HPDE6-E6E7 (cell line): ENCODE results near the gene BABAM1.
A peak's percentile ranks its signal among the peaks of the same experiment; 100 is the strongest.

ENCODE experiments used
- DNase-seq: peaks from one replicate; pipeline ENCODE4 v3.0.0; 2011; ENCODE audit warnings: missing footprints; ENCODE audit errors: extremely low spot score

BABAM1 gene

DNA sequence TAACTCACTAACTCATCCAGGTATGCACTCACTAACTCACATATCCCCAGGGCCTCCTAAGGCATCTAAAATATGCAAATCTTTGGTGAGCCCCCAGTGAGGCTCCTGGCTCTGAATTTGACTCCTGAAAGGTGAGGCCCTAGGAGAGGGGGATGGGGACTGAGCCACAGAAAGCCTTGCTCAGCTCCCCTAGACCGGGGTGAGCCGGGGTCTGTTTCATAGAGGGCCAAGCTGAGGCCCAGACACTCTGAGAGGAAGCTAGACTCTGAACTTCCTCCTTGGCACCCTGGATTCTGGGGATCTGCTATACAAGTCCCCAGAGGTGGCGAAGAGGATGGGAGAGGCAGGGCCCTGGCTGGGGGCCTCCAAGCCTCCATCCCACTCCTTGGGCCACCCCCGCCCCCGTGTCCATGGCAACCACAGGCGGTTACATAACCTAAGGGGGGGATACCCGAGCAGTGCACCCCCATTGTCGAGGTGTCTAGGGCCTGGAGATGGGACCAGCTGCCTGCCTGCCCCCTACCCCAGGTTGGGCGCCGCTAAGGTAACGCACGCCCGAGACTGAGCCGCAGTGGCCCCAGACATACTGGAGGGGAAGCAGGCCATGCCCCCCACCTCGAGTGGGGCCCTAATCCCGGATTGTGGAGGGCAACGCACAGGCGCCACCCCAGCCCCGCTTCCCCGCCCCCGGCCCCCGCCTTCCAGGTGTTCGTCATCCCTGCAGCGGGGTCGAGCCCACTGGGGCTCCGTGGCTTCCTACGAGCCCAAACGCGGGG, 35.3 kb downstream of the BABAM1 start:
- DNase-seq: no peak

DNA sequence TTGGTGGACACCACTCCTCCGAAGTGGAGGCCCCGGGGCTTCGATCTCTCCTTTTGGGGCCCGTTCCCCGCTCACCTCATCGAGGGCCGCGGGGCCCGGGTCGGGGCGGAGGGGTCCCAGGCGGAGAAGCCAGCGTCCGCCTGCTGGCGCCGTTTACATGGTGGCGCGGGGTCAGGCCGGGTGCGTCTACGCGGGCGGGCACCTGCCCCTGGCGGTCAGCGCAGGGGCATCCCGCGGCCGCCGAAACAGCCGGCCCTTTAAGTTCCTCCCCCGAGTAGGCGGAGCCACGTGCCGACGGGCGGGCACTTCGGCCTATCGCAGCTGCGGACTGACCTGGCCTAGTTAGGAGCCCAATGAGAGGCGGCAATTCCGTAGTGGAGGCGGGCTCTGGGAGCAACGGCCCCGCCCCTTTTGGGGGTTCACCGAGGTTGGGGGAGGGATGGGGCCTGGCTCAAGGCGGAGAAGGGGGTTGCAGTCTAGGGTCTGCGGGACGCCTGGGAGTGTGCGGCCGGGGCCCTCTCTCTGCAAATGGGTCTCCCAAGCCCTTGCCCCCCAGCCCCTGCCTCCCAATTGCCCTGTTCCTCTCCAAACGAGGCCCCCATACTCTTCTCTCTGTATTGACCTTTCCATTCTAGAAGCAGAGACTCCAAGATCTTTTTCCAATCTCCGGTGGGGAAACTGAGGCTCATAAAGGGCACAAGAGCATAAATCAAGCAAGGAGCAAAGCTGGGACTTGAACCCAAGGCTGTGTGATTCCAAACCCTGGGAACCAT, 36.1 kb downstream of the BABAM1 start, which contains the start of gene ABHD8:
Gene ABHD8, minus strand, starts transcription at position 259 of the 773 bp plus-strand sequence. CDS start 1,809 bp downstream, outside the sequence.
- DNase-seq: peak; percentile 89

DNA sequence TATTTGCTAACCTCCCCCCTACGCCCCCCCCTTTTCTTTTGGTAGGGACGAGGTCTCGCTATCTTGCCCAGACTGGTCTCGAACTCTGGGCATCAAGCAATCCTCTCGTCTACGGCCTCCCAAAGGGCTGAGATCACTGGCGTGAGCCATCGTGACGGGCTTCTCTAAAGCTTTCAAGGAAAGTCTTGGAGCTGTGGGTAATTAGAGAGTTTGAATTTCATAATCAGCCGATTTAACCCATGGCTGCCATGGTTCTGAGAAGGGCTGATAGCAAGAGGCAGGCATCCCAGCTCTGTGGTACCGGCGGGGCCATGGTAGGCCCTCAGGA, 36.7 kb downstream of the BABAM1 start:
- no peak for DNase-seq

DNA sequence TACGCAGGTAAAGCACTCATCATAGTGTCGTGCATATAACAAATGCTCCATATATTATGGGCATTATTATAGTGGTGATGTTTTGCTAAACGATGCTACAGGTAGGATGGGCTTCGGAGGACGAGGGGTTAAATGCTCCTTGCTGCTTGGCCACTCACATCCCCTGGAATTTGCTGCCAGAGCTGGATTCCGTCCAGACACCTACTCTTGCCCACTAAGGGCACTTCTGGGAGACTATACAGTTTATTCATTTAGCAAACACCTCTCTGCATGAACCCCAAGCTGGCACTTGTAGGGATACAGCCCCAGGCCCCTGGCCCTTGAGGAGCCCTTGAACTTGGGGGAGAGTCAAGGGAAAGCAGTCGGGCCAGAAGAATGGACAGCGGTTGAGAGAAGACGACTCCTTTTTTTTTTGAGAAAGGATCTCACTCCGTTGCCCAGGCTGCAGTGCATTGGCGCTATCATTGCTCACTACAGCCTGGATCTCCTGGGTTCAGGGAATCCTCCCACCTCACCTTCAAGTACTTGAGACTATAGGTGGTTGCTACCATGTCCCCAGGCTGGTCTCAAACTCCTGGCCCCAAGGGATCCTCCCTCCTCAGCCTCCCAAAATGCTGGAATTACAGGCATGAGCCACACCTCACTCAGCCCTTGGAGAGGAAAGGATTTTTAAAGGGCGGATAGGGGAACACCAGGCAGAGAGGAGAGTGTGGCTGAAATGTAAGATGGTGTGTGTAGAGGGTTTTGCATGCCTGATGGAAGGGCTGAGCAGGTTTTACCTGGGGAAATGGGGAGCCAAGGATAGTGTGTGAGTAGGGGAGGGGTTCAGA, 37.4 kb downstream of the BABAM1 start:
- no peak for DNase-seq

DNA sequence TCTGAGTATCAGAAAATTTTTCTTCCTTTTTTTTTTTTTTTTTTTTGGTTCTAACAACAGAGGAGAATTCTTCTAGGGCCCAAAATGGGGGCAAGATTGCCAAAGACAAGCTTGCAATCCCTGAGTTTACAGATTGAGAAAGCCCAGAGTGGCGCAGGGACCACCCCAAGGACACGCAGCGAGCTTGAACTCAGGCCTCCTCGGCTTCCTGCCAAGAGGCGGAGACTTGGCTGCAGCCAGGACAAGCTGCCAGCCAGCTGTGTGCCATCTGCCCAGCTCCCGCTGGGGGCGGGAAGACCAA, 37.9 kb downstream of the BABAM1 start:
- no peak for DNase-seq

DNA sequence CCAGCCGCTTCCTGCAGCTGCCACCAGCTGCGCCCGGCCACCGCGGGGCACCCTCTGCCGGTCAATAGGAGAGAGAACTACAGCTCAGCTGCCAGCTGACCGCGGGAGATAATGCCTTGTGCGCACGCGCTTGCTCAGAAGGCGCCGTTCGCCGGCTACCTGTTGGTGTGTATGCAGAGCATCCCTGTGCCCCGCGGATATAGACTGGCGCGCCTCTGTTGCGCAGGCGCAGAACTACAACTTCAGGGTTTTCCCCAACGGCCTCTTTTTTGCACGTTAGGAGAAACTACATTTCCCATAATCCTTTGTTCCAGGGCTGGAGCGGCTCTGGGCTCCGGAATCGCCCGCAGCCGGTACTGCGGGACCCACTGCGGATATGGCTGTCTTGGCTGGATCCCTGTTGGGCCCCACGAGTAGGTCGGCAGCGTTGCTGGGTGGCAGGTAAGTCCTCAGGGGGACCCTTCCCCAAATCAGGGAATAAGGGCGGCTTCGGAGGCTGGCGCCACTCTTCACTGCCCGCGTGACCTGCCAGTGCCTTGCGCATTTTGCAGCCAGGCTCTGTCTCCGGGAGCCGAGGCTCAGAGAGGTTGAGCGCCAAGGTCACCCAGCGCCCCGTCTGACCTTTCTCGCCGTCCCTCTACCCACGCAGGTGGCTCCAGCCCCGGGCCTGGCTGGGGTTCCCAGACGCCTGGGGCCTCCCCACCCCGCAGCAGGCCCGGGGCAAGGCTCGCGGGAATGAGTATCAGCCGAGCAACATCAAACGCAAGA, 38.5 kb downstream of the BABAM1 start, which contains the start of gene MRPL34:
Gene MRPL34, plus strand, starts transcription at position 356 of the 768 bp plus-strand sequence. Its CDS starts 21 bp downstream, at position 377.
- peak; percentile 86 for DNase-seq

DNA sequence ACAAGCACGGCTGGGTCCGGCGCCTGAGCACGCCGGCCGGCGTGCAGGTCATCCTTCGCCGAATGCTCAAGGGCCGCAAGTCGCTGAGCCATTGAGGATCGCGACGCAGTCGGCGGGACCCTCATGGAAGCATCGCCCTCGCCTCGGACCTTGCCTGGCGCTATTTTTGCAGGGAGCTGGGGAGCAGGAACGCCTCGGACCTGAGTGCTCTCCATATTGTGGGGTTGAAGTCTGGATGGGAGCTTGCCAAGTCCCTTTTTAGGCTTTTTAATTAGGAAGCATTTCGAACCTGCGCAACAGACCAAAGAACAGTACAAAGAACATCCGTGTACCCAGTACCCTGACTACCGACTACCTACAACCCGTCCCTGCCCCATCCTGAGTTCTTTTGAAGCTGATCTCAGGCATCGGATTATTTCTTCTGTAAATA, 39.1 kb downstream of the BABAM1 start:
- DNase-seq: no peak

DNA sequence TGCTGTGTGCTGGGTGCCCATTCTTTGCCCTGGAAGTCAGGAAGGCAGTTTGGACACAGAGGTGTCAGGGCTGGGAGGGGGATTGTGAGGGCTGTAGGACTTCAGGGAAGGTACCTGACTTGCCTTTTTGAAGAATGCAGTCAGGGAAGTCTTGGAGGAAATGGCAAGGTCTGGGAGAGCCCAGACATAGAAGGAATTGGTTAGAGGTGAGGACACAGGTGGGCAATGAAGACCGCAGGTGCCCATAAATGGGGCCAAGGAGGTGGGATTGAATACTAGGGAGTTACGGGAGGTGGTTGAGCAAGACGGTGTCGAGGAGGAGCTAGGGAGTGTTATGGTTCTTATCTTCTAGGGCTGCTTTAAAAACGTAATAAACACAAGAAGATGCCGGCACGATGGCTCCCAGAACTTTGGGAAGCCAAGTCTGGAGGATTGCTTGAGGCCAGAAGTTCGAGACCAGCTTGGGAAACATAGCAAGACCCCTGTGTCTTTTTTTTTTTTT, 40.7 kb downstream of the BABAM1 start:
- no peak for DNase-seq

DNA sequence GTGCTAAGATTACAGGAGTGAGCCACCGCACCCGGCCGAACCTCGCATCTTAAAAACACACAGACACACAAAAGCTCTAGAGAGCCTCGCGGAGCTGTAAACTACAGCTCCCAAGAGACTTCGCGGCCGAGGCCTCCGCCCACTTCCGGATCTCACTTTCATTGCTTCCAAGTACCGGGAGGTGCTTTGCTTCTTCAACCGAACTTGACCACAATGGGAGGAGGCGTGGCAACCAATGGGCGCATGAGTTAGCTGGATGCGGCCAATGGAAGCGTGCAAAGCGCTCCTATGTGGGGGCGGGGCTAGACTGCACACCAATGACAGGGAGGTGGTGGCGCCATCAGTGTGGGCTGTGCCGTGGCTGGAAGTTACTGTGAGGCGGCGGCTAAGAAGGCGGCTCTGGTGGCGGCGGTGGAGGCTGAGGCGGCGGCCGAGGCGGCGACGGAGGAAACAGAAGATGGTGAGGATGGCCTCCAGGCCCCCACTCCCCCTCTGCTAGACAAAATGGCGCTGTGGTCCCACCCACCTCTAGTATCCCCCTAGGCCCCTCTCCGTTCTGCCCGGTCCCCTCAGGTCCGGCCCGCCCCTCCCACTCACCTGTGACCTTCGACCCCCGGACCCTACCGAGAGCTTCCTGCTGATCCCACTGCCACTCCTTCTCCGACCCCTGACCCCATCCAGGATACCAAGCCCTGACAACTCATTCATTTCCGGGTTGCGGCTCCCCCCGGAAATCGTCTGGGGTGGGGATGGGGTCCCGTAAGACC, 42.1 kb downstream of the BABAM1 start, which contains the start of gene DDA1:
Gene DDA1, plus strand, starts transcription at position 366 of the 767 bp plus-strand sequence. Its CDS starts 92 bp downstream, at position 458.
- DNase-seq: peak; percentile 99

DNA sequence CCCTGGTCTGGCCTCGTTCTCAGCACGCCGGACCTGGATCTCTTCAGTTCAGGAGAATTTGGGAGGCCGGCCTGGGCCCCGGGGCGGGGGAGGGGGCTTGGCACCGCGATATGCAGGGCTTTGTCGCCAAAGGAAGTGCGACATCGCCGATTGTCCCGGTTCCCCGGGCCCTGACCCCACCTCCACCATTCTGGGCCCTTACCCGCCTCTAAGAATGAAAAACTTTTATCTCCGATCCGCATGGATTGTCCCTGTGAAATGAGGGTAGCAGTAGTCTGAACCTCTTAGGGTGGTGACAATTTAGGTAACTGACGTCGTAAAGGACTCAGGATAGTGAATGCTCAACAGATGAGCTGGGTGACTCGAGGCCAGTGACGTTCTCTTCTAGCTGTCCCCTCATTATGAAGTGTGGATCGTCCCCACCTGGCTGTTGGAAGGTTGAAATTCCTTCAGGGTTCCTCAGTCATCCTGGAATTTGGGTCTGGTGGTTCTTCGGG, 42.8 kb downstream of the BABAM1 start:
- DNase-seq: no peak

DNA sequence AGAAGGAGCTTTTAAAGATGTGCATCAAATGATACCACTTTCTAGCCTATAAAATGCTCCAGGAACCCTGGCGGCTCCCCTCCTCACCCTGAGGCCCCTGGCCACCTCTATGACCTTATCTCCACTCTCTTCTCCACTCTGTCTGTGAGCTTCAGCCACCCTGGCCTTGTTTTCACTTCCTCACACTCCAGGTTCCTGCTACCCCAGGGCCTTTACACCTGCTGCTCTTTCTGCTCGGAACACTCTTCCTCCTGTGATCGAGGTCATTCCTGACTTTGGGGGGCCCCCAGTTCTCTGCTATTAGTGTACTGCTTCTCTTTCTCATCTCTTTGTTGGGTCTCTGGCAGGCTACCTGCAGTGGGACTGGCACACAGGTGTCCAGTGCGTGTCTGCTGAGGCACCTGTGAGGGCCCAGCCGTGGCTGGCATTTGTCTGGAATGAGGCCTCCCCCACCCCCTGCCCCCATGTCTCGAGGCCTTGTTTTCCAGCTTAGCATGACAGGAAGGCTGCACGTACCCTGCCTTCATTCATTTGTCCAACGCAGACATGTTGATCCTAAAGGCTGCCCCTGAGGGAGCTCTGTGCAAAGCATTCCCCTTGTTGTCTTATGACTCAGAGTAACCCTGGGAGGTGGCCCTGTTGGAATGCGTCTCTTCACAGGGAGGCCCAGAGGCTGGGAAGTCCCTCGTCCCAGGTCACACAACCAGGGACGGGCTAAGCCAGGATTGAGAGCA, 44.4 kb downstream of the BABAM1 start:
- no peak for DNase-seq

DNA sequence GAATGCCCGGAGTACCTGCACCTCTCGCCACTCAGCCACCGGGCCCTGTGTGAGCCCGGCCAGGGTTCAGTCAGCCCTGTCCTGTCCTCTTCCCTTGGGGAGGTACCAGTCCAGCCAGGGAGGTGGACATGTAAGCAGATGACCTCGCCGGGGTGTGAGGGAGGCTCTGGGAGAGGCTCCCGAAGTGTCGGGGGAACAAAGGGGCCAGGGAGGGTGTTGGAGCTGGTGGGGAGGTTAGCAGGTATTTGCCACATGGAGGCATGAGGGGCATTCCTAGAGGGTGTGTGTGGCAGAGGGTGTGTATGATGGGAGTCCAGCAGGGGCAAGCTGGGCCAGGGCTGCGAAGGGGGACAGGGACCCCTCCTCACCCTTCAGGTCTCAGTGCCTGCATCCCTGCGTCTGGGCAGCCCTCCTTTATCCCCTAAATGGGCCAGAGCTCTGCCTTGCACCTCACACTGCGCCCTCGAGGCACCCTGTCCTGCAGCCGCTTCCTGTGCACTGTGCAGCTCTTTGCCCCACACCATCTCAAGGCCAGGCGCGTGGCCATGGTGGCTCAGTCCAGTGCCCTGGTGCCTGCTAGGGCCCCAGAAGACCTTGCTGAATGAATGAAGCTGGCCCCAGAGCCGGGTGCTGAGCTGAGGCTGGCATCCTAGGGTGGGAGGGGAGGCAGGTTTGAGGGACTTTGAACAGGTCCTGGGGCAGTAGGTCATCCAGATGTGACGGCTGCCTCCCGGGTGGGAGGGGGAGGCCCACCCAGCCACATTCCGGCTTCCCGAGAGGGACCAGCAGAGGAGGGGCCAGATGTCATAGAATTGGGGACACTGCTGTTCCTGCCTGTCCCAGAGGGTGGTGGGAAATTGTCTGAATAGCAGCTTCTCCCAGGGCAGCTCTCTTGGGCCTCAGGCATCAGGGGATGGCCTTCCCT, 45.2 kb downstream of the BABAM1 start:
- no peak for DNase-seq

DNA sequence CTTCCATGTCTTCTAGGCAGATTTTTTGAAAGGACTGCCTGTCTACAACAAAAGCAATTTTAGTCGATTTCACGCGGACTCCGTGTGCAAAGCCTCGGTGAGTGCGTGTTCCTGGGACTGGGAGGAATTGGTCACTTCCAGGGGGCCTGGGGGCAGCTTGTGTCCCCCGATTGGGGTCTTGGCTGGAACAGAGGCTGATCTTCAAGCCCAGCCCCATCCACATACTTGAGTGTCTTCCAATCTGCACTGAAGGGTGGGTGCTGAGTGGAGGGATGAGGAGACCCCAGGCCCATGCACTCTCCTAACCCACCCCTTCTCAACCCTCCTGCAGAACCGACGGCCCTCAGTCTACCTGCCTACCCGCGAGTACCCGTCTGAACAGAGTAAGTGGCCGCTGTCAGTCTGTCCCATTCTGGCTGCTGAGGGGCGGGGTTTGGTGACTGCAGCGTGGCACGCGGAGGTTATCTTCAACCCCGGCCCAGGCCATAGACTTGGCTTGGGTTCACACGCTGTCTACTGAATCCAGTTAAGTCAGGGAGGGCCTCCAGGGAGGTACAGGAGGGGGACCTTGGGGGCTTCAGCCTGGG, 46.9 kb downstream of the BABAM1 start:
- no peak for DNase-seq

DNA sequence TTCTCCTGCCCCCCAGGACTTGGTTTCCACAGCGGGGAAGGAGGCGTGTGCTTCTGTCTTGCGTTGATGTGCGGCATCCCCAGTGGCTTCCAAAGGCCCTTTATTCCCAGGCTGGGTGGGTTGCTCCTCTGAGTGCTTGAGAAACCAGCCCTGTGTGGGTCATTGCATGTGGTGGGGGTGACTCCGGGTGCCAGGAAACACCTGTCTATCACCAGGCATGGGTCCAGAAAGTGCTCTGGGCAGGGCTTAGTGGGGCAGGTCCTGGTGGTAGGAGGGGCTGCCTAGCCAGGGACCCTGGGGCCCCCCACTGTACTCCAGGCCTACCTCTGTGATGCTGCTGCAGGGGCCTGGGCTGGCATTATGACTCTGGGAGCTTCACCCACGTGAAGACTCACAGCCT, 51.7 kb downstream of the BABAM1 start:
- no peak for DNase-seq

DNA sequence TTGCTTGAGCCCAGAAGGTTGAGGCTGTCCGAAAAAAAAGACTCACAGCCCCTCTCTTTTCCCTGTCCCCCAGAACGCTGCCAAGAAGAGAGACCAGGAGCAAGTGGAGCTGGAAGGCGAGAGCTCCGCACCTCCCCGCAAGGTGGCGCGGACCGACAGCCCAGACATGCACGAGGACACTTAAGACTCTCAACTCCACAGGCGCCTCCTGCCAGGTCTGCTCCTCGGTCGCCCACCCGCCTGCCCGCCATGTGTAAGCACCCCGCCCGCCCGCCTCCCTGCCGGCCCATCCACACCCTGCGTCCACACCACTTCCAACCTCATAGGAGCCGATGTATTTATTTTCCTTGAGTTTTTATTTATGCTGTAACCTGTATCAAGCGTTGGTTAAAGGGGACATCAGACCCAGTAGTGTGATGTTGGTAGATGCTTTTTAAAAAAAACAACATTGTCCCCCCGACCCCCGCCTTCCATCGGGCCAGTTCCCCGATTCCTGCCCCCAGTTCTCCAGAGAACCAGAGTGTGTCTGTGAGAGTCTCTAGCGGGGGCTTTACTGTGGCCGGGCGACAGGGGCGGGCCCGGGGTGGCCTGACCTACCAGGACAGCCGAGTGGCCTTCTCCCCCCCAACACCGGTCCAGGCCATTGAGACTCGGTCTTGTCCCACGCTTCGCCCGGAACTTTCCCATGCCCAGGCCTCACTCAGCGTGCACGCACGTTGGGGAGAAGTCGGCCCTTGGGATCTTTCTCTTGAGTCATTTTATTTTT, 52.4 kb downstream of the BABAM1 start:
- DNase-seq: no peak

DNA sequence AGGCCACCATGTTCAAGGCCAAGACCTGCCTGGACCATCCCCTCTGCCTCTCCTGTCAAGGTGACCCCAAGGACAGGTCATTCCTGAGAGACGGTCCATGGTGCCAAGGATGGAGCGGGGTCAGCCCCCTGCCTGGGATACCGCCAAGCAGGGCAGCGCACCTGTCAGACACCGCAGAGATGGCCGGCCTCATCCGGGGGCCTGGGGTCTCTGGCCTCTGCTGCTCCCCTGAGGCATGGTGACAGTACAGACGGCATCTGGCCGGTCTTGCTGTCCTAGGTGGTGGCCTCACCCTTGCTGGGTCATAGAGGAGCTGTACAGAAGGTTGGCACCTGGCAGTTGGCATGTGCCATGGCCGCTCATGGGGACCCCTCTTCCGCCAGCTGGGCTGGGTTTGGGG, 53.2 kb downstream of the BABAM1 start:
- DNase-seq: no peak
